ENCODE measurements around the gene ENTPD2.
"Not testable (repeated sequence)": the region's sequence is repeated elsewhere in the genome, so short reads cannot be mapped to it uniquely, and the experiment has no call there.

ENTPD2 gene

GRCh38 chr9:137066096-137066861 lies 12.4 kb upstream of the ENTPD2 start:
- DNase-seq (ENCODE audit: low spot score), result no peak
- CTCF ChIA-PET, result interaction anchor here (0.7 to 5.8 kb wide), 7 partner anchors 11 to 88 kb away, joined by 3 to 76 read pairs (median 5); partner anchors contain the start of genes DPP7, MAN1B1 and NPDC1
- peak overlapping the region; percentile 85 for H3K27ac ChIP-seq
- POLR2A ChIA-PET (ENCODE audit: low non-redundant PET), result interaction anchor here (1.1 kb wide), 1 partner anchor 339 kb away, joined by 7 read pairs; no protein-coding TSS in a partner anchor
- TF ChIP-seq, protein P1, sequence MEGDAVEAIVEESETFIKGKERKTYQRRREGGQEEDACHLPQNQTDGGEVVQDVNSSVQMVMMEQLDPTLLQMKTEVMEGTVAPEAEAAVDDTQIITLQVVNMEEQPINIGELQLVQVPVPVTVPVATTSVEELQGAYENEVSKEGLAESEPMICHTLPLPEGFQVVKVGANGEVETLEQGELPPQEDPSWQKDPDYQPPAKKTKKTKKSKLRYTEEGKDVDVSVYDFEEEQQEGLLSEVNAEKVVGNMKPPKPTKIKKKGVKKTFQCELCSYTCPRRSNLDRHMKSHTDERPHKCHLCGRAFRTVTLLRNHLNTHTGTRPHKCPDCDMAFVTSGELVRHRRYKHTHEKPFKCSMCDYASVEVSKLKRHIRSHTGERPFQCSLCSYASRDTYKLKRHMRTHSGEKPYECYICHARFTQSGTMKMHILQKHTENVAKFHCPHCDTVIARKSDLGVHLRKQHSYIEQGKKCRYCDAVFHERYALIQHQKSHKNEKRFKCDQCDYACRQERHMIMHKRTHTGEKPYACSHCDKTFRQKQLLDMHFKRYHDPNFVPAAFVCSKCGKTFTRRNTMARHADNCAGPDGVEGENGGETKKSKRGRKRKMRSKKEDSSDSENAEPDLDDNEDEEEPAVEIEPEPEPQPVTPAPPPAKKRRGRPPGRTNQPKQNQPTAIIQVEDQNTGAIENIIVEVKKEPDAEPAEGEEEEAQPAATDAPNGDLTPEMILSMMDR (conservative IDR thresholded peaks at IDR 0.05; ENCODE audit: low read depth), result no peak

DNA sequence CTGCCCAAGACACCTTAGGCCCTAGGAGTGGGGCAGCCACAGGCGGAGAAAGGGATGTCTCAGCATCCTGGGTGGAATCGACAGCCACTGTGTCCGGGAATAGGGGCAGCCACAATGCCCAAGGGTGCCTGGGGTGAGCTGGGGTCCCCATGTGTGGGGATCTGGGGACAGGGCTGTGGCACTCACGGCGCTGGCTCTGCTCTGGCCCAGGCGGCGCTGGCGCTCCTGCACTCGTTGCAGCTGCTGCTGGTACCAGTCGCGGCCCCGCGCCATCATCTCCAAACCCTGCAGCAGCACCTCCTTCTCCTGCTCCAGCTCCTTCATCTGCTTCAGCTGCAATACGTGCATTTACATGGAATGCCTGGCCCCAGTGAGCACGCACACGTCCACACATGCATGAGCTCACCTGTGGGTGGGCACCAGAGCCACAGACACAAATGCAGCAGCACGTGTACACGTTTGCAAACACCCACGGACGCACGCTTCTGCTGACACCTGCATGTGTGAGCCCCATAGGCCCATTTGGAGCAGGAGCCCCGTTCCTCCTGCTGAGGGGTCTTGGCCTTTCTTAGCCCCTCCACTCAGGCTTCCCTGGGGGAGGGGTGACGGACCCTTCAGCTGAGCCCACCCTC lies 11.6 kb upstream of the ENTPD2 start:
- CTCF ChIA-PET, result interaction anchor here (1.0 to 5.8 kb wide), 4 partner anchors 16 to 37 kb away, joined by 3 to 76 read pairs (median 18); partner anchors contain the start of genes ABCA2 and NPDC1
- no peak for DNase-seq (ENCODE audit: low spot score)
- TF ChIP-seq, protein P1 (conservative IDR thresholded peaks at IDR 0.05; ENCODE audit: low read depth), result no peak
- peak overlapping the region; percentile 85 for H3K27ac ChIP-seq
- POLR2A ChIA-PET (ENCODE audit: low non-redundant PET), result interaction anchor here (0.5 kb wide), 2 partner anchors 10 to 21 kb away, joined by 4 to 6 read pairs; no protein-coding TSS in a partner anchor

- CTCF ChIA-PET, result interaction anchor here (0.8 to 3.5 kb wide), 14 partner anchors 11 to 287 kb away, joined by 3 to 54 read pairs (median 11); partner anchors contain the start of genes ABCA2, ENTPD2, NPDC1 and UAP1L1
- TF ChIP-seq, protein P1 (conservative IDR thresholded peaks at IDR 0.05; ENCODE audit: low read depth), result no peak
These were observed 11.0 kb upstream of the ENTPD2 start for GRCh38 chr9:137064880-137065164.

GRCh38 chr9:137064027-137064879 lies 10.4 kb upstream of the ENTPD2 start:
- TF ChIP-seq, protein P1 (conservative IDR thresholded peaks at IDR 0.05; ENCODE audit: low read depth), result peak; percentile 100
- peak overlapping the region; percentile 85 for H3K27ac ChIP-seq
- POLR2A ChIA-PET (ENCODE audit: low non-redundant PET), result interaction anchor here (0.6 kb wide), 2 partner anchors 10 to 89 kb away, joined by 3 to 9 read pairs; partner anchors contain the start of gene ENTPD2
- DNase-seq (ENCODE audit: low spot score), result peak; percentile 71
- CTCF ChIA-PET, result interaction anchor here (0.6 to 3.5 kb wide), 31 partner anchors 9 to 287 kb away, joined by 3 to 54 read pairs (median 4); partner anchors contain the start of genes ABCA2, ENTPD2, MAN1B1 and NPDC1

More at GRCh38 chr9:137064880-137065164, 11.0 kb upstream of the ENTPD2 start:
- H3K27ac ChIP-seq, result peak overlapping the region; percentile 85
- no peak for DNase-seq (ENCODE audit: low spot score)
- POLR2A ChIA-PET (ENCODE audit: low non-redundant PET), result interaction anchor here (0.5 kb wide), 1 partner anchor 11 kb away, joined by 6 read pairs; no protein-coding TSS in a partner anchor

- TF ChIP-seq, protein P1 (conservative IDR thresholded peaks at IDR 0.05; ENCODE audit: low read depth), result no peak
- ChIA-PET POLR2A (ENCODE audit: low non-redundant PET) (interaction anchor here (0.6 kb wide), 1 partner anchor 10 kb away, joined by 3 read pairs; the partner anchor contains the start of gene ENTPD2), CTCF (interaction anchor here (0.6 to 3.5 kb wide), 30 partner anchors 9 to 286 kb away, joined by 3 to 54 read pairs (median 4); partner anchors contain the start of genes ABCA2, ENTPD2, MAN1B1 and NPDC1)
- no peak for DNase-seq (ENCODE audit: low spot score)
- peak overlapping the region; percentile 85 for H3K27ac ChIP-seq
These were observed 9.6 kb upstream of the ENTPD2 start for GRCh38 chr9:137063311-137064026.

GRCh38 chr9:137062798-137063197 lies 8.9 kb upstream of the ENTPD2 start:
- POLR2A ChIA-PET (ENCODE audit: low non-redundant PET); DNase-seq (ENCODE audit: low spot score): not testable (repeated sequence)
- CTCF ChIA-PET, result interaction anchor here (1.5 to 3.5 kb wide), 5 partner anchors 9 to 52 kb away, joined by 6 to 54 read pairs (median 21); partner anchors contain the start of genes ABCA2 and ENTPD2
- H3K27ac ChIP-seq, result peak overlapping the region; percentile 85
